Liver (tissue), 9 donors: ENCODE data around the gene MOGAT3. TPM values are rescaled to one million over a fixed set of nuclear protein-coding genes. Genes with fewer than 3 reads are reported as not detected.
A peak's percentile ranks its signal among the peaks of the same experiment; 100 is the strongest.

ENCODE experiments used
- DNase-seq: peaks from one replicate; pipeline ENCODE4 v3.0.0-alpha.2; 2017; ENCODE audit warnings: low spot score
- H3K27ac ChIP-seq, 2 donors: one replicate each; pipeline ENCODE4 v1.7.0; 2013; ENCODE audit warnings: inconsistent platforms in 2 of 2, low read length in 2 of 2, control low read depth in 1 of 2, low read depth in 1 of 2, mild to moderate bottlenecking in 1 of 2
- H3K27me3 ChIP-seq, 4 donors: one replicate each; pipeline versions ENCODE4 v1.6.1 to v1.7.0; 2013; ENCODE audit warnings: low read length in 3 of 4, inconsistent platforms in 1 of 4, mild to moderate bottlenecking in 1 of 4, moderate library complexity in 1 of 4; ENCODE audit not compliant: control insufficient read depth in 4 of 4, insufficient read depth in 4 of 4
- H3K36me3 ChIP-seq, 4 donors: one replicate each; pipeline versions ENCODE4 v1.6.1 to v1.7.0; 2013; ENCODE audit warnings: low read length in 3 of 4, mild to moderate bottlenecking in 3 of 4, low read depth in 1 of 4, moderate library complexity in 1 of 4; ENCODE audit not compliant: control insufficient read depth in 4 of 4, insufficient read depth in 3 of 4
- H3K4me1 ChIP-seq, 4 donors: one replicate each; pipeline versions ENCODE4 v1.6.1 to v1.7.0; 2013; ENCODE audit warnings: low read length in 3 of 4, mild to moderate bottlenecking in 3 of 4, moderate library complexity in 1 of 4; ENCODE audit not compliant: control insufficient read depth in 4 of 4, insufficient read depth in 4 of 4
- H3K4me3 ChIP-seq, 3 donors: one replicate each; pipeline versions ENCODE4 v1.6.1 to v1.7.0; 2013; ENCODE audit warnings: low read length in 3 of 3, control low read depth in 1 of 3, low read depth in 1 of 3, mild to moderate bottlenecking in 1 of 3
- H3K9ac ChIP-seq, 2 donors: one replicate each; pipeline ENCODE4 v1.7.0; 2013; ENCODE audit warnings: low read length in 2 of 2, mild to moderate bottlenecking in 2 of 2, moderate library complexity in 2 of 2, control low read depth in 1 of 2, low read depth in 1 of 2
- H3K9me3 ChIP-seq, 4 donors: one replicate each; pipeline versions ENCODE4 v1.6.1 to v1.7.0; 2013; ENCODE audit warnings: low read length in 3 of 4; ENCODE audit not compliant: control insufficient read depth in 4 of 4
- CTCF ChIP-seq: fragments of 150-350 bp; IDR thresholded peaks from 2 replicates; pipeline ENCODE4 v1.5.1; 2017; ENCODE audit warnings: improper control_type of control experiment, low read depth, low read length; ENCODE audit not compliant: missing input control
- EGR1 ChIP-seq, 2 donors: IDR thresholded peaks; 2 replicates each; pipeline ENCODE4 v1.6.1; 2016 to 2018; ENCODE audit warnings: antibody characterized with exemption in 2 of 2, low read depth in 2 of 2
- FOXA1 ChIP-seq: IDR thresholded peaks from 2 replicates; pipeline ENCODE4 v1.6.1; 2016; ENCODE audit warnings: antibody characterized with exemption
- FOXA2 ChIP-seq: IDR thresholded peaks from 2 replicates; pipeline ENCODE4 v1.6.1; 2016; ENCODE audit warnings: antibody characterized with exemption
- GABPA ChIP-seq, 2 donors: IDR thresholded peaks in 1 of 2; conservative IDR thresholded peaks in 1 of 2; 2 replicates each; pipeline ENCODE4 v1.6.1; 2016; ENCODE audit warnings: antibody characterized with exemption in 2 of 2, mild to moderate bottlenecking in 1 of 2, moderate library complexity in 1 of 2
- HNF4A ChIP-seq, 2 donors: conservative IDR thresholded peaks; 2 replicates each; pipeline ENCODE4 v1.6.1; 2016; ENCODE audit warnings: antibody characterized with exemption in 2 of 2, mild to moderate bottlenecking in 2 of 2
- HNF4G ChIP-seq: IDR thresholded peaks from 2 replicates; pipeline ENCODE4 v1.6.1; 2016; ENCODE audit warnings: antibody characterized with exemption
- JUND ChIP-seq, 2 donors: IDR thresholded peaks; 2 replicates each; pipeline ENCODE4 v1.6.1; 2016; ENCODE audit warnings: antibody characterized with exemption in 2 of 2
- MAX ChIP-seq: IDR thresholded peaks from 2 replicates; pipeline ENCODE4 v1.6.1; 2016; ENCODE audit warnings: antibody characterized with exemption
- NR2F2 ChIP-seq: IDR thresholded peaks from 2 replicates; pipeline ENCODE4 v1.6.1; 2016; ENCODE audit warnings: antibody characterized with exemption
- RAD21 ChIP-seq, 2 donors: IDR thresholded peaks; 2 replicates each; pipeline ENCODE4 v1.6.1; 2016; ENCODE audit warnings: antibody characterized with exemption in 2 of 2, mild to moderate bottlenecking in 2 of 2
- RXRA ChIP-seq, 2 donors: IDR thresholded peaks; 2 replicates each; pipeline ENCODE4 v1.6.1; 2017 to 2018; ENCODE audit warnings: antibody characterized with exemption in 2 of 2, mild to moderate bottlenecking in 1 of 2
- SP1 ChIP-seq: IDR thresholded peaks from 2 replicates; pipeline ENCODE4 v1.6.1; 2018; ENCODE audit warnings: antibody characterized with exemption, mild to moderate bottlenecking
- TAF1 ChIP-seq: conservative IDR thresholded peaks from 2 replicates; pipeline ENCODE4 v1.6.1; 2016; ENCODE audit warnings: antibody characterized with exemption, mild to moderate bottlenecking
- YY1 ChIP-seq: IDR thresholded peaks from 2 replicates; pipeline ENCODE4 v1.6.1; 2016; ENCODE audit warnings: antibody characterized with exemption, mild to moderate bottlenecking
- WGBS: extraction: QIAGEN DNeasy Blood & Tissue Kit; methylation state at CpG from one replicate; pipeline ENCODE4 v1.1.7; 2013; 5-methylcytosine and 5-hydroxymethylcytosine counted together
- polyA plus RNA-seq, 2 donors: library from polyadenylated mRNA; stranded (reverse) in 1 of 2; unstranded in 1 of 2; fragments of 200-250 nt in 1 of 2; fragments of >200 nt in 1 of 2; fragmentation: Nextera tagmentation in 1 of 2; extraction: Ambion mirVana in 1 of 2; gene quantifications; one replicate each; pipeline versions ENCODE4 v1.2.1 to v1.2.3, GENCODE V29; 2013 to 2015
- total RNA-seq, 2 donors: library from RNA; depleted of rRNA; stranded (reverse); fragments of >200 nt; gene quantifications; one replicate each; pipeline ENCODE4 v1.2.3, GENCODE V29; 2014
- TF ChIP-seq, protein P1 (sequence below): IDR thresholded peaks from 2 replicates; pipeline ENCODE4 v1.6.1; 2016; ENCODE audit warnings: antibody characterized with exemption, mild to moderate bottlenecking
- TF ChIP-seq, protein P2 (sequence below): IDR thresholded peaks from 2 replicates; pipeline ENCODE4 v1.6.1; 2016; ENCODE audit warnings: antibody characterized with exemption
- donor health status: healthy.
- donor health status: healthy.
- donor health status: healthy.
- donor health status: healthy.
- donor health status: healthy.

MOGAT3 gene
- total and polyA plus RNA-seq, 4 donors, result 1.8 to 7.9 (median 3.7) TPM

- TF ChIP-seq TAF1 (no peak), HNF4A (conservative IDR thresholded peaks at IDR 0.05) (peak in 1 of 2 donors; percentile 10), JUND (IDR thresholded peaks at IDR 0.05) (no peak), YY1 (peak; percentile 19), GABPA (IDR thresholded peaks at IDR 0.05 in 1 of 2, conservative IDR thresholded peaks at IDR 0.05 in 1 of 2) (peak in 1 of 2 donors; percentile 47), EGR1 (IDR thresholded peaks at IDR 0.05; ENCODE audit: low read depth in 2 of 2) (no peak), HNF4G (no peak)
- TF ChIP-seq, protein P1, sequence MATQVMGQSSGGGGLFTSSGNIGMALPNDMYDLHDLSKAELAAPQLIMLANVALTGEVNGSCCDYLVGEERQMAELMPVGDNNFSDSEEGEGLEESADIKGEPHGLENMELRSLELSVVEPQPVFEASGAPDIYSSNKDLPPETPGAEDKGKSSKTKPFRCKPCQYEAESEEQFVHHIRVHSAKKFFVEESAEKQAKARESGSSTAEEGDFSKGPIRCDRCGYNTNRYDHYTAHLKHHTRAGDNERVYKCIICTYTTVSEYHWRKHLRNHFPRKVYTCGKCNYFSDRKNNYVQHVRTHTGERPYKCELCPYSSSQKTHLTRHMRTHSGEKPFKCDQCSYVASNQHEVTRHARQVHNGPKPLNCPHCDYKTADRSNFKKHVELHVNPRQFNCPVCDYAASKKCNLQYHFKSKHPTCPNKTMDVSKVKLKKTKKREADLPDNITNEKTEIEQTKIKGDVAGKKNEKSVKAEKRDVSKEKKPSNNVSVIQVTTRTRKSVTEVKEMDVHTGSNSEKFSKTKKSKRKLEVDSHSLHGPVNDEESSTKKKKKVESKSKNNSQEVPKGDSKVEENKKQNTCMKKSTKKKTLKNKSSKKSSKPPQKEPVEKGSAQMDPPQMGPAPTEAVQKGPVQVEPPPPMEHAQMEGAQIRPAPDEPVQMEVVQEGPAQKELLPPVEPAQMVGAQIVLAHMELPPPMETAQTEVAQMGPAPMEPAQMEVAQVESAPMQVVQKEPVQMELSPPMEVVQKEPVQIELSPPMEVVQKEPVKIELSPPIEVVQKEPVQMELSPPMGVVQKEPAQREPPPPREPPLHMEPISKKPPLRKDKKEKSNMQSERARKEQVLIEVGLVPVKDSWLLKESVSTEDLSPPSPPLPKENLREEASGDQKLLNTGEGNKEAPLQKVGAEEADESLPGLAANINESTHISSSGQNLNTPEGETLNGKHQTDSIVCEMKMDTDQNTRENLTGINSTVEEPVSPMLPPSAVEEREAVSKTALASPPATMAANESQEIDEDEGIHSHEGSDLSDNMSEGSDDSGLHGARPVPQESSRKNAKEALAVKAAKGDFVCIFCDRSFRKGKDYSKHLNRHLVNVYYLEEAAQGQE, result peak; percentile 37
- Histone ChIP-seq H3K9me3 (no peaks in the 10 kb centered on the region), H3K27me3 (no peaks in the 10 kb centered on the region), H3K4me3 (peak overlapping the region; percentile 69 to 95 (median 87)), H3K36me3 (peaks cover 0 to 6% (median 4%) of the 10 kb centered on the region in 4 donors), H3K27ac (peak overlapping the region; percentile 96 to 99), H3K9ac (peak overlapping the region; percentile 95 to 98), H3K4me1 (peaks cover 20 to 43% (median 37%) of the 10 kb centered on the region in 4 donors)
- 3% methylated on average over 26 of the region's 26 CpGs for WGBS
- no peak for DNase-seq
Measured at GRCh38 chr7:101218236-101219125, 17.6 kb upstream of the MOGAT3 start.

DNA sequence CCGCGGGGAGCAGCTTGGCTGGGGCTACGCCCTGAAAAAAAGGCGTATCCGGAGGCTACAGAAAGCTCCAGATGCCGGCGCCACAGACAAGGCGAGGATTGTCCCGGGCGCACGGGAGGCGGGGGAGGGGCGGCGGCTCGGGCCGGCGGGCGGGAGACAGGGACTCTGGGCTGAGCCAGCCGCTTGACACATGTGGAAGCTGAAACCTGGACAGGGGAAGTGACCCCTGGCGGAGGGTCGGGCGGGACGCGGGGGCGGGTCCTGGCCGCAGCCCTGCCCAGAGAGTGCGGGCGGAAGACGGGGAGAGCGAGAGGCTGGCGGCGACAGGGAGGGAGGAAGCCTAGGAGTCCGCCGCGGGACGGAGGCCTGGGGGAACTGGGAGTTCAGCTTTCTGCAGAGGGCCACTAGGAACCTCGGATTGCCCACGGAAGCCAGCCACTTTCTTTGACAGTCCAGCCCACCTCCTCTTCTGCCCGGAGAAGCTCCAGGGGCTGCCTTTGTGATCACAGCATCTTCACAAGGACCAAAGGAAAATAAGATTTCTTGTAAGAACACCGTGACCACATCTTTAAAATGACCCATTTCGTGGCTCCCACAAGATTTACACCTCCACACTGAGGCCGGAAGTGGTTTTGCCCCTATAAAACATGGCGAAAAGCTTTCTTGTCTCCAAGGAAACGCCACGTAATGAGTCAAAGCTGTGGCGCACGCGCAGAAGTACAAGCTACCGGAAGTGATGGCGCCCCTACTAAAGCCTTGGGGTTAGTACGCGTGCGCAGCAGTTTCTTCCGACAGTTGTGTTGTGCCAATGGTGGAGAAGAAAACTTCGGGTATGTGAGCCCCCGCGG lies 16.8 kb upstream of the MOGAT3 start, which contains the start of the genes PLOD3 and ZNHIT1:
Gene PLOD3, minus strand, starts transcription at position 194 of the 848 bp plus-strand sequence. CDS start 307 bp downstream, outside the sequence.
Gene ZNHIT1, plus strand, starts transcription at position 778 of the 848 bp plus-strand sequence. Its CDS starts 31 bp downstream, at position 809.
- peaks cover 20 to 43% (median 37%) of the 10 kb centered on the region in 4 donors for H3K4me1 ChIP-seq
- H3K4me3 ChIP-seq, result peak within 1 kb of the TSS; percentile 71 to 95 (median 87)
- peaks cover 0 to 4% (median 2%) of the 10 kb centered on the region in 4 donors for H3K36me3 ChIP-seq
- no peaks in the 10 kb centered on the region for H3K27me3 ChIP-seq
- WGBS, result under 1% methylated on average over 57 of the region's 57 CpGs
- TF ChIP-seq EGR1 (IDR thresholded peaks at IDR 0.05; ENCODE audit: low read depth in 2 of 2) (peak; percentile 88 to 91), MAX (peak; percentile 30), HNF4G (no peak), RAD21 (IDR thresholded peaks at IDR 0.05) (peak; percentile 29 to 55), CTCF (peak; percentile 32), NR2F2 (peak; percentile 51), SP1 (peak; percentile 70), YY1 (peak; percentile 99), GABPA (IDR thresholded peaks at IDR 0.05 in 1 of 2, conservative IDR thresholded peaks at IDR 0.05 in 1 of 2) (peak; percentile 79 to 93), FOXA2 (no peak), HNF4A (conservative IDR thresholded peaks at IDR 0.05) (peak; percentile 44 to 47), RXRA (IDR thresholded peaks at IDR 0.05) (peak; percentile 36 to 47), TAF1 (peak; percentile 20), JUND (IDR thresholded peaks at IDR 0.05) (peak in 1 of 2 donors; percentile 27), FOXA1 (no peak)
- TF ChIP-seq, protein P2, sequence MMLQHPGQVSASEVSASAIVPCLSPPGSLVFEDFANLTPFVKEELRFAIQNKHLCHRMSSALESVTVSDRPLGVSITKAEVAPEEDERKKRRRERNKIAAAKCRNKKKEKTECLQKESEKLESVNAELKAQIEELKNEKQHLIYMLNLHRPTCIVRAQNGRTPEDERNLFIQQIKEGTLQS, result no peak
- TF ChIP-seq, protein P1, result peak; percentile 79
- DNase-seq, result peak; percentile 94
- H3K9me3 ChIP-seq, result no peaks in the 10 kb centered on the region
- H3K27ac ChIP-seq, result peak within 1 kb of the TSS; percentile 96 to 99
- H3K9ac ChIP-seq, result peak within 1 kb of the TSS; percentile 95 to 98
